HCT116 (cell line): ENCODE data around the gene SAP130. TPM values are rescaled to one million over a fixed set of nuclear protein-coding genes. Genes with fewer than 3 reads are reported as not detected.

Source experiments
- ATAC-seq: fragments of 200-7000 bp; cut with Tn5 transposase; 2 replicates; pipeline ENCODE4 v1.9.1; 2020; ENCODE audit warnings: mild to moderate bottlenecking, moderate library complexity
- BruUV-seq: library from RNA; stranded (reverse); fragments of 400-500 nt; replicated peaks from 2 replicates; lab custom pipeline; 2021; lab: Mats Ljungman, UMichigan
- CTCF ChIA-PET: fragments of 300-600 bp; sonication (Branson Sonifier 250); formaldehyde crosslinking; loops from one replicate; lab custom pipeline; 2021; ENCODE audit warnings: antibody characterized with exemption; lab: Charles Lee
- POLR2A ChIA-PET: fragments of 300-600, 350-600 bp; sonication (Branson Sonifier 250); formaldehyde crosslinking; loops from one replicate; lab custom pipeline; 2021; ENCODE audit warnings: antibody characterized with exemption; lab: Charles Lee
- RAD21 ChIA-PET, 2 experiments: fragments of 300-600 bp; sonication (Branson Sonifier 250); formaldehyde crosslinking; loops; one replicate each; lab custom pipeline; 2023; ENCODE audit warnings: low total read pairs in 2 of 2; ENCODE audit not compliant: uncharacterized antibody in 2 of 2, unreplicated experiment in 2 of 2, low non-redundant PET in 1 of 2; lab: Charles Lee
- DNase-seq: peaks from one replicate; pipeline ENCODE4 v3.0.0-alpha.2; 2010; ENCODE audit warnings: low read depth, low spot score
- H2AFZ ChIP-seq: fragments of 200-600 bp; shearing (Covaris generic), sonication (generic); 2 replicates; pipeline ENCODE4 v1.6.1; 2017; ENCODE audit warnings: low read depth, mixed run types, mixed read lengths, antibody characterized with exemption, low read length; ENCODE audit not compliant: poor library complexity, severe bottlenecking
- H3K27ac ChIP-seq: 2 replicates; pipeline ENCODE4 v1.5.1; 2012; ENCODE audit warnings: low read depth, low read length
- H3K27me3 ChIP-seq: fragments of 200-600 bp; sonication (generic); 2 replicates; pipeline ENCODE4 v1.6.1; 2016; ENCODE audit warnings: mixed run types, low read length, mixed read lengths; ENCODE audit not compliant: insufficient read depth
- H3K36me3 ChIP-seq, 2 experiments: fragments of 200-500 bp in 1 of 2; fragments of 200-600 bp in 1 of 2; sonication (Bioruptor generic) in 1 of 2; sonication (generic) in 1 of 2; 2 replicates each; pipeline versions ENCODE4 v1.5.1 to v1.6.1; 2014 to 2016; ENCODE audit warnings: low read length in 2 of 2, inconsistent platforms in 1 of 2, mixed read lengths in 1 of 2, mixed run types in 1 of 2; ENCODE audit not compliant: insufficient read depth in 2 of 2, control insufficient read depth in 1 of 2
- H3K4me1 ChIP-seq, 2 experiments: fragments of 200-600 bp in 1 of 2; sonication (generic) in 1 of 2; 2 replicates each; pipeline versions ENCODE4 v1.5.1 to v1.6.1; 2012 to 2017; ENCODE audit warnings: low read length in 2 of 2, inconsistent platforms in 1 of 2, mild to moderate bottlenecking in 1 of 2, mixed read lengths in 1 of 2, mixed run types in 1 of 2, moderate library complexity in 1 of 2; ENCODE audit not compliant: insufficient read depth in 2 of 2, control insufficient read depth in 1 of 2
- H3K4me2 ChIP-seq: fragments of 200-600 bp; sonication (generic); 2 replicates; pipeline ENCODE4 v1.6.1; 2017; ENCODE audit warnings: mixed run types, low read length, mixed read lengths
- H3K4me3 ChIP-seq, 2 experiments: fragments of 200-600 bp in 1 of 2; sonication (generic) in 1 of 2; replicated peaks in 1 of 2; 2 replicates each; pipeline ENCODE4 v1.5.1; 2011 to 2016; ENCODE audit warnings: low read length in 2 of 2, control low read depth in 1 of 2, low read depth in 1 of 2, mild to moderate bottlenecking in 1 of 2, mixed read lengths in 1 of 2, mixed run types in 1 of 2
- H3K79me2 ChIP-seq: fragments of 200-600 bp; sonication (generic); 2 replicates; pipeline ENCODE4 v1.6.1; 2017; ENCODE audit warnings: mild to moderate bottlenecking, mixed run types, low read length, moderate library complexity, mixed read lengths; ENCODE audit not compliant: insufficient read depth
- H3K9ac ChIP-seq: fragments of 200-600 bp; sonication (generic); 2 replicates; pipeline ENCODE4 v1.6.1; 2016; ENCODE audit warnings: low read length, mixed read lengths
- H3K9me2 ChIP-seq: fragments of 200-600 bp; sonication (generic), shearing (Covaris generic); 2 replicates; pipeline ENCODE4 v1.6.1; 2017; ENCODE audit warnings: mixed run types, mild to moderate bottlenecking, moderate library complexity; ENCODE audit not compliant: insufficient read depth
- H3K9me3 ChIP-seq, 2 experiments: fragments of 200-500 bp in 1 of 2; fragments of 200-600 bp in 1 of 2; sonication (Bioruptor generic) in 1 of 2; sonication (generic) in 1 of 2; 2 replicates each; pipeline ENCODE4 v1.6.1; 2014 to 2017; ENCODE audit warnings: low read length in 2 of 2, mixed read lengths in 2 of 2, inconsistent platforms in 1 of 2, low read depth in 1 of 2, mild to moderate bottlenecking in 1 of 2, mixed run types in 1 of 2, moderate library complexity in 1 of 2; ENCODE audit not compliant: control insufficient read depth in 1 of 2, insufficient read depth in 1 of 2
- H4K20me1 ChIP-seq: fragments of 200-600 bp; sonication (generic), shearing (Covaris generic); 2 replicates; pipeline ENCODE4 v1.6.1; 2017; ENCODE audit warnings: mixed run types, mild to moderate bottlenecking, moderate library complexity; ENCODE audit not compliant: insufficient read depth
- CBX3 ChIP-seq: IDR thresholded peaks from 2 replicates; pipeline ENCODE4 v1.6.1; 2012; ENCODE audit warnings: low read depth
- EGR1 ChIP-seq: IDR thresholded peaks from 2 replicates; pipeline ENCODE4 v1.6.1; 2012; ENCODE audit warnings: low read depth
- EZH2 ChIP-seq: fragments of 200-600 bp; sonication (generic); IDR thresholded peaks from 2 replicates; pipeline ENCODE4 v1.6.1; 2017; ENCODE audit warnings: antibody characterized with exemption, mixed run types
- EZH2phosphoT487 ChIP-seq: fragments of 200-600 bp; IDR thresholded peaks from 2 replicates; pipeline ENCODE4 v1.6.1; 2018; ENCODE audit warnings: antibody characterized with exemption, borderline replicate concordance
- FOSL1 ChIP-seq: IDR thresholded peaks from 2 replicates; pipeline ENCODE4 v1.6.1; 2012; ENCODE audit warnings: low read depth
- SIN3A ChIP-seq: IDR thresholded peaks from 2 replicates; pipeline ENCODE4 v1.6.1; 2012; ENCODE audit warnings: low read depth
- SRF ChIP-seq: IDR thresholded peaks from 2 replicates; pipeline ENCODE4 v1.6.1; 2012; ENCODE audit warnings: low read depth
- ZFX ChIP-seq: fragments of 450-650 bp; IDR thresholded peaks from 2 replicates; pipeline ENCODE4 v1.6.1; 2017
- intact Hi-C: fragments of 100-400 bp; cut with micrococcal nuclease; formaldehyde crosslinking; loops from 2 replicates; pipeline ENCODE4 v1.10.0; 2022
- total RNA-seq: library from RNA; stranded (reverse); gene quantifications from one replicate; pipeline ENCODE4 v1.2.1, GENCODE V29; 2021; ENCODE audit not compliant: unreplicated experiment
- TF ChIP-seq, protein P1 (sequence below): IDR thresholded peaks from 2 replicates; pipeline ENCODE4 v1.6.1; 2012
- TF ChIP-seq, protein P2 (sequence below): IDR thresholded peaks from 2 replicates; pipeline ENCODE4 v1.6.1; 2012
- TF ChIP-seq, protein P3 (sequence below): IDR thresholded peaks from 2 replicates; pipeline ENCODE4 v1.6.1; 2011; ENCODE audit warnings: mild to moderate bottlenecking, low read length, moderate library complexity; ENCODE audit not compliant: insufficient replicate concordance; ENCODE audit errors: extremely low read depth

Gene SAP130
- total RNA-seq, 1 experiment from 2014 or later = 29.5 TPM

DNA sequence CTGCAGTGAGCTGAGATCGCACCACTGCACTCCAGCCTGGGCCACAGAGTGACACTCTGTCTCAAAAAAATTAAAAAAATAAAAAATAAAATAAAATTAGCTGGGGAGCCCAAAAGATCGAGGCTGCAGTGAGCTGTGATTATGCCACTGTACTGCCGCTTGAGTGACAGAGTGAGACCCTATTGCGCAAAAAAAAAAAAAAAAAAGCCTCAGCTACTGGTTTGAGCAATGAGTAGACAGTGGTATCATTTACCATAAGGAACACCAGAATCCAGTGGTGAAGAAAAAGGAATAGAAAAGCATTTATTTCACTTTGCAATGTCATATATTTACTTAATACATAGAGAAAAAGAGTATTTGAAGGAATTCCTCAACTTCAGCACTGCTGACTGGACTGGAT lies 3.0 kb downstream of the SAP130 start:
- Histone ChIP-seq H4K20me1 (no peaks in the 10 kb centered on the region), H3K79me2 (peaks cover 32% of the 10 kb centered on the region), H3K4me1 (peaks cover 3 to 10% of the 10 kb centered on the region in 2 experiments; a peak in 3 of 4 replicates), H3K9me2 (no peaks in the 10 kb centered on the region), H3K27ac (no peak overlapping the region), H3K4me2 (no peak overlapping the region), H3K27me3 (no peaks in the 10 kb centered on the region), H3K9me3 (no peaks in the 10 kb centered on the region), H2AFZ (no peak overlapping the region), H3K4me3 (no peak overlapping the region), H3K36me3 (peaks cover 0 to 5% of the 10 kb centered on the region in 2 experiments; a peak in 2 of 4 replicates), H3K9ac (no peak overlapping the region)
- CTCF ChIA-PET = no interaction called here
- intact Hi-C loops = loop anchor here (5.0 to 10.0 kb wide), 2 partner anchors 67 to 140 kb away; partner anchors contain the start of genes AMMECR1L and UGGT1
- POLR2A ChIA-PET = no interaction called here
- TF ChIP-seq EZH2phosphoT487 = no peak
- TF ChIP-seq CBX3 = no peak
- no peak for TF ChIP-seq EGR1
- no peak for TF ChIP-seq FOSL1
- TF ChIP-seq, protein P1, sequence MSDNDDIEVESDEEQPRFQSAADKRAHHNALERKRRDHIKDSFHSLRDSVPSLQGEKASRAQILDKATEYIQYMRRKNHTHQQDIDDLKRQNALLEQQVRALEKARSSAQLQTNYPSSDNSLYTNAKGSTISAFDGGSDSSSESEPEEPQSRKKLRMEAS = no peak
- no peak for TF ChIP-seq ZFX
- TF ChIP-seq, protein P2, sequence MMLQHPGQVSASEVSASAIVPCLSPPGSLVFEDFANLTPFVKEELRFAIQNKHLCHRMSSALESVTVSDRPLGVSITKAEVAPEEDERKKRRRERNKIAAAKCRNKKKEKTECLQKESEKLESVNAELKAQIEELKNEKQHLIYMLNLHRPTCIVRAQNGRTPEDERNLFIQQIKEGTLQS = no peak
- TF ChIP-seq EZH2 = no peak
- TF ChIP-seq SIN3A = no peak
- TF ChIP-seq SRF = no peak
- RAD21 ChIA-PET = no interaction called here
- no TSS peak for BruUV-seq
- DNase-seq (no peak), ATAC-seq (no peak)

DNA sequence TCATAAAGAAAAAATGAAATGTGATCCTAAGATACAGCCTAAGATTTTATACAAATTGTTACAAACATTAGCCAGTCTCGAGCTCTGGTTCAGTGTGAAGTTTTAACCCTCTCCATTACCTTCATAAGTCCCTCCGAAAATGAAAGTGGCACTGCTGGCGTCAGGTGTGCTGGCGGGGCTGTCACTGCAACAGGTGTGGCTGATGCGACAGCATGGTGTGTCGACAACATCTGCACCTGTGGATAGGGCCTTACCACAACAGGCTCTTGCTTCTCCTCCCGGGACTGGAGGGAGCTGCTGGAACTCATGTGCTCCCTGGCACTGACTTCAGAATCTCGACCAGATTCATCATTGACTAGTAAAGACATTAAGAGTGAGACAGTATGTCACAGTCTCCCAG lies 10.3 kb downstream of the SAP130 start:
- CTCF ChIA-PET = no interaction called here

More for the DNA sequence above, 10.3 kb downstream of the SAP130 start:
- intact Hi-C loops = no loop called here
- Histone ChIP-seq H3K9ac (no peak overlapping the region), H3K4me2 (no peak overlapping the region), H3K27me3 (no peaks in the 10 kb centered on the region), H4K20me1 (0 out of 2 replicates have a peak, but pooled peaks cover 4% of the 10 kb centered on the region), H3K9me3 (no peaks in the 10 kb centered on the region)
- RAD21 ChIA-PET = no interaction called here
- TF ChIP-seq, protein P3, sequence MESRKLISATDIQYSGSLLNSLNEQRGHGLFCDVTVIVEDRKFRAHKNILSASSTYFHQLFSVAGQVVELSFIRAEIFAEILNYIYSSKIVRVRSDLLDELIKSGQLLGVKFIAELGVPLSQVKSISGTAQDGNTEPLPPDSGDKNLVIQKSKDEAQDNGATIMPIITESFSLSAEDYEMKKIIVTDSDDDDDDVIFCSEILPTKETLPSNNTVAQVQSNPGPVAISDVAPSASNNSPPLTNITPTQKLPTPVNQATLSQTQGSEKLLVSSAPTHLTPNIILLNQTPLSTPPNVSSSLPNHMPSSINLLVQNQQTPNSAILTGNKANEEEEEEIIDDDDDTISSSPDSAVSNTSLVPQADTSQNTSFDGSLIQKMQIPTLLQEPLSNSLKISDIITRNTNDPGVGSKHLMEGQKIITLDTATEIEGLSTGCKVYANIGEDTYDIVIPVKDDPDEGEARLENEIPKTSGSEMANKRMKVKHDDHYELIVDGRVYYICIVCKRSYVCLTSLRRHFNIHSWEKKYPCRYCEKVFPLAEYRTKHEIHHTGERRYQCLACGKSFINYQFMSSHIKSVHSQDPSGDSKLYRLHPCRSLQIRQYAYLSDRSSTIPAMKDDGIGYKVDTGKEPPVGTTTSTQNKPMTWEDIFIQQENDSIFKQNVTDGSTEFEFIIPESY = no peak
- TF ChIP-seq, all 23 proteins: peak for 0
- peaks cover 27 to 29% of the 10 kb centered on the region in 2 experiments for H3K36me3 ChIP-seq
- POLR2A ChIA-PET = no interaction called here
- DNase-seq (no peak), ATAC-seq (no peak)
- H3K27ac ChIP-seq = no peak overlapping the region
- H3K4me1 ChIP-seq = no peaks in the 10 kb centered on the region
- no peaks in the 10 kb centered on the region for H3K9me2 ChIP-seq
- no peak overlapping the region for H3K4me3 ChIP-seq
- H3K79me2 ChIP-seq = no peaks in the 10 kb centered on the region; the same call in 1 of the 2 replicates
- no peak overlapping the region for H2AFZ ChIP-seq
- no TSS peak for BruUV-seq
